RWPE1 (cell line): ENCODE measurements around the gene PITPNM3.

Experiments used
- CTCF ChIA-PET: fragments of 350-600 bp; sonication (Branson Sonifier 250); formaldehyde crosslinking; extraction: SDS; loops from one replicate; lab custom pipeline; 2021; lab: Yijun Ruan, JAX
- POLR2A ChIA-PET: fragments of 400-600 bp; formaldehyde crosslinking; extraction: SDS; loops from one replicate; lab custom pipeline; 2020; ENCODE audit warnings: antibody characterized with exemption; ENCODE audit not compliant: low non-redundant PET; lab: Yijun Ruan, JAX
- DNase-seq: peaks from one replicate; pipeline ENCODE4 v3.0.0; 2012; ENCODE audit warnings: low spot score
- H3K27ac ChIP-seq: fragments of 450-650 bp; 2 replicates; pipeline ENCODE4 v1.5.1; 2017
- TF ChIP-seq, protein P1 (sequence below): fragments of 450-650 bp; conservative IDR thresholded peaks from 2 replicates; pipeline ENCODE4 v1.5.1; 2017; ENCODE audit warnings: low read depth, mild to moderate bottlenecking

Gene PITPNM3

DNA sequence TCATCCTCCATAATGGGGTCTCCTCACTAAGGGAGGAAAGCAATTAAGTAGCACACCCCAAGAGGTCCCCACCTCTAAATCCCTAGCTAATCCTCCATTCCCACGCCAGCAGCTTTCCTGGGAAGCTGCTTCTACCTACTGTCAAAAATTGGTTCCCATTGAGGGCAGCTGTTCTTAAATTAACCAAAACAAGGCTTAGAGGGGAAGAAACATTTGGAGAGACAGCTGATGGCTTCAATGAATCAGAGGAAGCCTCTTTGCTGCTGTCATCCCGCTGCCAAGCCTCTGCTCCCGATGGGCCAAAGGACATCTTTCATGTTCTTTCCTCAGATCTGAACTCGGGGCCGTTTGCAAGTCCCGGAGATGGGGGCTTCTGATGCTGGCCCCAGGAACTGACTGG is 148.1 kb downstream of the PITPNM3 start:
- DNase-seq, result no peak
- CTCF ChIA-PET, result interaction anchor here (0.6 kb wide), 2 partner anchors 19 to 101 kb away, joined by 3 to 4 read pairs; no protein-coding TSS in a partner anchor

DNA sequence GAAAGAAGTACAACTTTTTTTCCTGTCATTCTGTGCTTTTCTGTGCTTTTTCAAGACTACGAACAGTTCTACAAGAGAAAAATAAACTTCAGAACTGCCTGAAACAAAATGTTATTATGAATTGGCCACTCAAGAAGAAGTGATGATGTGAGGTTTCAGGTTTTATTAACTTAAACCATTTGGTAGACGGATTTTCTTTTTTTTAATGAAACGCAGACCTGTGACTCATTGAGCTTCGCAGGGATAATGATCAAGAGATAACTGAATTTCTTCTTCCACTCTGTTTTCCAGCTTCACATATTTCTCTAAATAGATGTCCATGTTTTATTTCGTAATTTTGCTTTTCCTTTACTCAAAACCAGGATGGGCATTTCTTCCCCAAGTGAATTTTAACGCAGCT is 154.1 kb downstream of the PITPNM3 start:
- POLR2A ChIA-PET, result no interaction called here
- TF ChIP-seq, protein P1, sequence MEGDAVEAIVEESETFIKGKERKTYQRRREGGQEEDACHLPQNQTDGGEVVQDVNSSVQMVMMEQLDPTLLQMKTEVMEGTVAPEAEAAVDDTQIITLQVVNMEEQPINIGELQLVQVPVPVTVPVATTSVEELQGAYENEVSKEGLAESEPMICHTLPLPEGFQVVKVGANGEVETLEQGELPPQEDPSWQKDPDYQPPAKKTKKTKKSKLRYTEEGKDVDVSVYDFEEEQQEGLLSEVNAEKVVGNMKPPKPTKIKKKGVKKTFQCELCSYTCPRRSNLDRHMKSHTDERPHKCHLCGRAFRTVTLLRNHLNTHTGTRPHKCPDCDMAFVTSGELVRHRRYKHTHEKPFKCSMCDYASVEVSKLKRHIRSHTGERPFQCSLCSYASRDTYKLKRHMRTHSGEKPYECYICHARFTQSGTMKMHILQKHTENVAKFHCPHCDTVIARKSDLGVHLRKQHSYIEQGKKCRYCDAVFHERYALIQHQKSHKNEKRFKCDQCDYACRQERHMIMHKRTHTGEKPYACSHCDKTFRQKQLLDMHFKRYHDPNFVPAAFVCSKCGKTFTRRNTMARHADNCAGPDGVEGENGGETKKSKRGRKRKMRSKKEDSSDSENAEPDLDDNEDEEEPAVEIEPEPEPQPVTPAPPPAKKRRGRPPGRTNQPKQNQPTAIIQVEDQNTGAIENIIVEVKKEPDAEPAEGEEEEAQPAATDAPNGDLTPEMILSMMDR, result no peak

More for the DNA sequence above, 148.1 kb downstream of the PITPNM3 start:
- TF ChIP-seq, protein P1, result no peak
- no peak overlapping the region for H3K27ac ChIP-seq
- POLR2A ChIA-PET, result no interaction called here

More for the DNA sequence above, 154.1 kb downstream of the PITPNM3 start:
- no peak overlapping the region for H3K27ac ChIP-seq
- CTCF ChIA-PET, result no interaction called here
- DNase-seq, result no peak
